ENCODE results near the gene C16orf96. TPM values are rescaled to one million over a fixed set of nuclear protein-coding genes. Genes with fewer than 3 reads are reported as not detected.

C16orf96 gene
- polyA plus RNA-seq, 4 donors, result 0.03 to 0.07 TPM; not detected in 2

DNA sequence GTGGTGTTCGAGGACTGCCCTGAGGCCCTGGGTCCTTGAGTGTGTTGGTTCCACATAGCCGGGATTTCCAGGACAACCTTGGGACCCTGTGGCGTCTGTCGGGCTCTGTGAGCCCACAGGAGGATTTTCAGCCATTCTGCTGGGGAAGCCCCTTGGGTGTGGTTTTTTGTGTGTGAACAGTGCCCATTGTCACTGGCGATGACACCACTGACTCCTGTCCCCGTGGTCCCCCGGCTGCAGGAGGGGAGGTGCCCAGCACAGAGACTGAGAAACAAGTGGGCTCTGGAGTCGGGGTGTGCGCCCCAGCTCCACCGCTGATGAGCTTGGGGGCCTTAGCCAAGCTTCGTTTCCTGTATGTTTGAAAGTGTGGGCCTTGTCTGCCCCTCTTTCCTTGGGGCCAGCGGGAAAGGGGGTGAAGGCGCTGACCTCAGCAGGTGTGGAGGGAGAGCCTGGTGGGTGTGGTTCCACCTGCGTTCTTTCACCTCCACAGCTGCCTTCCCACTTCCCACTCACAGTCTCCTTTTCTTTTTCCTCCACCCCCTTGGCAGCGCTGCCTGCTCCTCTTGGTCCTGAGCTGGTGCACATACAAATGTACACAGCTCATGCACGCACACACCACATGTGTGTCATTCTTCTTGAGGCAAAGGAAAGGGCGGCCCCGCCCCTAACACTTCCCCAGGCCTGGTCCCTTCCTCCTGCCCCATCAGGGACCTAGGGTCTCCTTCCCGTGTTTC is 84.6 kb downstream of the C16orf96 start:
- no peaks in the 10 kb centered on the region for H3K27me3 ChIP-seq (ENCODE audit: control insufficient read depth in 3 of 3, insufficient read depth in 3 of 3, low read length in 3 of 3)
- WGBS, 3 donors, result 33 to 61% (median 44%) methylated on average over 17 to 19 of the region's 19 CpGs
- DNase-seq (peak in 1 of 2 donors; percentile 43), FAIRE-seq (no peak)
- no peak overlapping the region for H3K4me3 ChIP-seq (ENCODE audit: low read depth in 1 of 3, low read length in 3 of 3)
- peaks cover 0 to 71% (median 2%) of the 10 kb centered on the region in 3 donors for H3K36me3 ChIP-seq (ENCODE audit: control insufficient read depth in 3 of 3, insufficient read depth in 2 of 3, low read depth in 1 of 3, low read length in 3 of 3)
- peaks cover 0 to 10% (median 0%) of the 10 kb centered on the region in 3 donors for H3K4me1 ChIP-seq (ENCODE audit: control insufficient read depth in 3 of 3, insufficient read depth in 2 of 3, low read depth in 1 of 3, low read length in 2 of 3)
- H3K9me3 ChIP-seq (ENCODE audit: control insufficient read depth in 2 of 2, insufficient read depth in 1 of 2, low read depth in 1 of 2, low read length in 1 of 2), result no peaks in the 10 kb centered on the region
- H3K27ac ChIP-seq (ENCODE audit: low read depth in 1 of 3, low read length in 2 of 3), result peak overlapping the region in 1 of 3 donors; percentile 11

- H3K27ac ChIP-seq (ENCODE audit: low read depth in 1 of 3, low read length in 2 of 3), result peak overlapping the region in 1 of 3 donors; percentile 11
Measured at GRCh38 chr16:4641306-4641687, 85.2 kb downstream of the C16orf96 start.

DNA sequence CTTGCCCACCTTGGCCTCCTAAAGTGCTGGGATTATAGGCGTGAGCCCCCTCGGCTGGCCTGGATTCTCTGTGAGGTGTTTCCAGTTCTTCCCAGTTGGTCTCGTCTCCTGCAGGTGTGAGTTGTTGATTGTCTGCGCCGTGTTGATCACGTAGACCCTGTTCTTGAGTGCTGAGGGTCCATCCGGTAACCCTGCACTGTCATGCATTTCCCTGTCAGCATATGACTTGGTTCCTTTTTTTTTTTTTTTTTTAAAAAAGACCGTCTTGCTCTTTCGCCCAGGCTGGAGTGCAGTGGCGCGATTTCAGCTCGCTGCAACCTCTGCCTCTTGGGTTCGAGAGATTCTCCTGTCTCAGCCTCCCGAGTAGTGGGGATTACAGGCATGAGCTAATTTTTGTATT is 85.8 kb downstream of the C16orf96 start:
- no peak for DNase-seq
- no peak for FAIRE-seq
- H3K36me3 ChIP-seq (ENCODE audit: control insufficient read depth in 3 of 3, insufficient read depth in 2 of 3, low read depth in 1 of 3, low read length in 3 of 3), result peaks cover 0 to 73% (median 3%) of the 10 kb centered on the region in 3 donors
- no peak overlapping the region for H3K4me3 ChIP-seq (ENCODE audit: low read depth in 1 of 3, low read length in 3 of 3)
- peaks cover 0 to 10% (median 0%) of the 10 kb centered on the region in 3 donors for H3K4me1 ChIP-seq (ENCODE audit: control insufficient read depth in 3 of 3, insufficient read depth in 2 of 3, low read depth in 1 of 3, low read length in 2 of 3)
- WGBS, 3 donors, result 87 to 94% (median 92%) methylated on average over 14 of the region's 14 CpGs
- no peak overlapping the region for H3K27ac ChIP-seq (ENCODE audit: low read depth in 1 of 3, low read length in 2 of 3)
- peaks cover 0 to 2% of the 10 kb centered on the region in 2 donors for H3K9me3 ChIP-seq (ENCODE audit: control insufficient read depth in 2 of 2, insufficient read depth in 1 of 2, low read depth in 1 of 2, low read length in 1 of 2)
- no peaks in the 10 kb centered on the region for H3K27me3 ChIP-seq (ENCODE audit: control insufficient read depth in 3 of 3, insufficient read depth in 3 of 3, low read length in 3 of 3)

More at GRCh38 chr16:4641306-4641687, 85.2 kb downstream of the C16orf96 start:
- H3K27me3 ChIP-seq (ENCODE audit: control insufficient read depth in 3 of 3, insufficient read depth in 3 of 3, low read length in 3 of 3), result no peaks in the 10 kb centered on the region
- H3K36me3 ChIP-seq (ENCODE audit: control insufficient read depth in 3 of 3, insufficient read depth in 2 of 3, low read depth in 1 of 3, low read length in 3 of 3), result peaks cover 0 to 71% (median 3%) of the 10 kb centered on the region in 3 donors
- peaks cover 0 to 10% (median 0%) of the 10 kb centered on the region in 3 donors for H3K4me1 ChIP-seq (ENCODE audit: control insufficient read depth in 3 of 3, insufficient read depth in 2 of 3, low read depth in 1 of 3, low read length in 2 of 3)
- no peak overlapping the region for H3K4me3 ChIP-seq (ENCODE audit: low read depth in 1 of 3, low read length in 3 of 3)
- DNase-seq (no peak), FAIRE-seq (no peak)
- no peaks in the 10 kb centered on the region for H3K9me3 ChIP-seq (ENCODE audit: control insufficient read depth in 2 of 2, insufficient read depth in 1 of 2, low read depth in 1 of 2, low read length in 1 of 2)
- 69 to 84% (median 71%) methylated on average over 4 to 5 of the region's 5 CpGs for WGBS, 3 donors

- H3K27ac ChIP-seq (ENCODE audit: low read depth in 1 of 3, low read length in 2 of 3), result no peak overlapping the region
- H3K9me3 ChIP-seq (ENCODE audit: control insufficient read depth in 2 of 2, insufficient read depth in 1 of 2, low read depth in 1 of 2, low read length in 1 of 2), result peaks cover 0 to 9% of the 10 kb centered on the region in 2 donors
- FAIRE-seq, result no peak
- no peak overlapping the region for H3K4me3 ChIP-seq (ENCODE audit: low read depth in 1 of 3, low read length in 3 of 3)
- H3K36me3 ChIP-seq (ENCODE audit: control insufficient read depth in 3 of 3, insufficient read depth in 2 of 3, low read depth in 1 of 3, low read length in 3 of 3), result peaks cover 0 to 79% (median 10%) of the 10 kb centered on the region in 3 donors
- H3K27me3 ChIP-seq (ENCODE audit: control insufficient read depth in 3 of 3, insufficient read depth in 3 of 3, low read length in 3 of 3), result no peaks in the 10 kb centered on the region
- DNase-seq, result no peak
- peaks cover 0 to 12% (median 2%) of the 10 kb centered on the region in 3 donors for H3K4me1 ChIP-seq (ENCODE audit: control insufficient read depth in 3 of 3, insufficient read depth in 2 of 3, low read depth in 1 of 3, low read length in 2 of 3)
- WGBS, 3 donors, result 90 to 93% (median 91%) methylated on average over 22 of the region's 22 CpGs
Measured at GRCh38 chr16:4646773-4647643, 90.9 kb downstream of the C16orf96 start.

DNA sequence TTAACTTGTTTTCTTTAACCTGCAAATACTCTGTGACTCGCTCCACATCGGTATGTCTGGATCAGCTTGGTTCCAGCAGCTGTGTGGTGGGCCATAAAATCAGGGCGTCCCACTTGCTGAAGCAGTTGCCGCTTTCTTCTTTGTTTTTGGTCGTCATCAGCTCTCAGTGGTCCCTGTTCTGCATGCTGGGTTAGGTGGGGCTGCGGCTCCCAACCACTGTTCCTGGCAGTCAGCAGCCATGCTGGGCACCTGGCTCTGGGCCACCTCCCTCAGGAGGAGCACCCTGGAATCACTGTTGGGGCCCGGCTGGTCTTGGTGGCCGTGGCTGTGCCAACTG is 91.5 kb downstream of the C16orf96 start:
- Histone ChIP-seq H3K4me1 (ENCODE audit: control insufficient read depth in 3 of 3, insufficient read depth in 2 of 3, low read depth in 1 of 3, low read length in 2 of 3) (peaks cover 0 to 18% (median 2%) of the 10 kb centered on the region in 3 donors), H3K27ac (ENCODE audit: low read depth in 1 of 3, low read length in 2 of 3) (no peak overlapping the region), H3K27me3 (ENCODE audit: control insufficient read depth in 3 of 3, insufficient read depth in 3 of 3, low read length in 3 of 3) (no peaks in the 10 kb centered on the region), H3K9me3 (ENCODE audit: control insufficient read depth in 2 of 2, insufficient read depth in 1 of 2, low read depth in 1 of 2, low read length in 1 of 2) (peaks cover 0 to 9% of the 10 kb centered on the region in 2 donors), H3K36me3 (ENCODE audit: control insufficient read depth in 3 of 3, insufficient read depth in 2 of 3, low read depth in 1 of 3, low read length in 3 of 3) (peaks cover 0 to 81% (median 13%) of the 10 kb centered on the region in 3 donors), H3K4me3 (ENCODE audit: low read depth in 1 of 3, low read length in 3 of 3) (no peak overlapping the region)
- 93 to 97% (median 96%) methylated on average over 8 of the region's 8 CpGs for WGBS, 3 donors
- no peak for DNase-seq
- FAIRE-seq, result no peak

GRCh38 chr16:4648917-4649316 is 92.8 kb downstream of the C16orf96 start:
- H3K27me3 ChIP-seq (ENCODE audit: control insufficient read depth in 3 of 3, insufficient read depth in 3 of 3, low read length in 3 of 3), result no peaks in the 10 kb centered on the region

DNA sequence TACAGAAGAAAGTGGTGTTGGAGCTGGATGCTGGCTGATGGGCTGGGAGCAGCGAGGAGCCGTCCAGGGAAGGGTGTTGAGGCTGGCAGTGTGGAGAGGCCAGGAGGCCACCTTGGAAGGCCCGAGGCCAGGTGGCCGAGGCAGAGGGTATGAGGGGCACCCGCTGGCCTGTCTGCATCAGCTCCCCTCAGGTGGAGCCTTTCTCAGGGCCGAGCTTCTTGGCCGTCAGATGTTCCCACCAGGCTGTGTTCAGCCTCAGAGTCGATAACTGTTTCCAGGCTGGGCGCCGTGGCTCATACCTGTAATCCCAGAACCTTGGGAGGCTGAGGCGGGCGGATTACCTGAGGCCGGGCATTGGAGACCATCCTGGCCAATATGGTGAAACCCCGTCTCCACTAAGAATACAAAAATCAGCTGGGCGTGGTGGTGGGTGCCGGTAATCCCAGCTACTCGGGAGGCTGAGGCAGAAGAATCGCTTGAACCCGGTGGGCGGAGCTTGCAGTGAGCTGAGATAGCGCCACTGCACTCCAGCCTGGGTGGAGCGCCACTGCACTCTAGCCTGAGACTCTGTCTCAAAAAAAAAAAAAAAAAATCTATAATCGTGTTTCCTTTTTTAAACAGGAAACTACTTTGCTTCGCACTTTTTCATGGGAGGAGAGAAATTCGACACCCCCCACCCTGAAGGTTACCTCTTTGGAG is 93.8 kb downstream of the C16orf96 start:
- no peak overlapping the region for H3K27ac ChIP-seq (ENCODE audit: low read depth in 1 of 3, low read length in 2 of 3)
- no peaks in the 10 kb centered on the region for H3K27me3 ChIP-seq (ENCODE audit: control insufficient read depth in 3 of 3, insufficient read depth in 3 of 3, low read length in 3 of 3)
- H3K4me1 ChIP-seq (ENCODE audit: control insufficient read depth in 3 of 3, insufficient read depth in 2 of 3, low read depth in 1 of 3, low read length in 2 of 3), result peaks cover 0 to 39% (median 5%) of the 10 kb centered on the region in 3 donors
- DNase-seq (peak in 1 of 2 donors; percentile 29), FAIRE-seq (no peak)
- no peak overlapping the region for H3K4me3 ChIP-seq (ENCODE audit: low read depth in 1 of 3, low read length in 3 of 3)
- H3K9me3 ChIP-seq (ENCODE audit: control insufficient read depth in 2 of 2, insufficient read depth in 1 of 2, low read depth in 1 of 2, low read length in 1 of 2), result peaks cover 0 to 9% of the 10 kb centered on the region in 2 donors
- H3K36me3 ChIP-seq (ENCODE audit: control insufficient read depth in 3 of 3, insufficient read depth in 2 of 3, low read depth in 1 of 3, low read length in 3 of 3), result peaks cover 0 to 87% (median 15%) of the 10 kb centered on the region in 3 donors
- WGBS, 3 donors, result 88 to 91% (median 90%) methylated on average over 25 of the region's 25 CpGs

More at GRCh38 chr16:4648917-4649316, 92.8 kb downstream of the C16orf96 start:
- no peak overlapping the region for H3K4me3 ChIP-seq (ENCODE audit: low read depth in 1 of 3, low read length in 3 of 3)
- FAIRE-seq (no peak), DNase-seq (no peak)
- H3K9me3 ChIP-seq (ENCODE audit: control insufficient read depth in 2 of 2, insufficient read depth in 1 of 2, low read depth in 1 of 2, low read length in 1 of 2), result peaks cover 0 to 9% of the 10 kb centered on the region in 2 donors
- WGBS, 3 donors, result 89 to 94% (median 94%) methylated on average over 13 of the region's 13 CpGs
- no peak overlapping the region for H3K27ac ChIP-seq (ENCODE audit: low read depth in 1 of 3, low read length in 2 of 3)
- H3K4me1 ChIP-seq (ENCODE audit: control insufficient read depth in 3 of 3, insufficient read depth in 2 of 3, low read depth in 1 of 3, low read length in 2 of 3), result peaks cover 0 to 30% (median 2%) of the 10 kb centered on the region in 3 donors
- H3K36me3 ChIP-seq (ENCODE audit: control insufficient read depth in 3 of 3, insufficient read depth in 2 of 3, low read depth in 1 of 3, low read length in 3 of 3), result peaks cover 0 to 85% (median 15%) of the 10 kb centered on the region in 3 donors

Data from small intestine (tissue), 7 donors.